Measurements from ENCODE around the gene ARHGEF6.

Gene ARHGEF6

GRCh38 chrX:136745215-136746173 lies 35.2 kb downstream of the ARHGEF6 start:
- DNase-seq, result no peak

GRCh38 chrX:136742721-136743379 lies 37.9 kb downstream of the ARHGEF6 start:
- no peak for DNase-seq

- no peak for DNase-seq
These were observed 42.5 kb downstream of the ARHGEF6 start for GRCh38 chrX:136738049-136738729.

- DNase-seq, result no peak
These were observed 44.0 kb downstream of the ARHGEF6 start for GRCh38 chrX:136736690-136737089.

- no peak for DNase-seq
These were observed 45.1 kb downstream of the ARHGEF6 start for GRCh38 chrX:136735601-136736000.

- DNase-seq, result no peak
These were observed 47.1 kb downstream of the ARHGEF6 start for GRCh38 chrX:136733613-136734012.

- DNase-seq, result no peak
These were observed 48.9 kb downstream of the ARHGEF6 start for GRCh38 chrX:136731798-136732197.

- no peak for DNase-seq
These were observed 49.4 kb downstream of the ARHGEF6 start for GRCh38 chrX:136731207-136731782.

- no peak for DNase-seq
These were observed 52.3 kb downstream of the ARHGEF6 start for GRCh38 chrX:136728393-136728792.

- DNase-seq, result no peak
These were observed 55.2 kb downstream of the ARHGEF6 start for GRCh38 chrX:136725441-136726104.

- no peak for DNase-seq
These were observed 62.6 kb downstream of the ARHGEF6 start for GRCh38 chrX:136718091-136718490.

- DNase-seq, result no peak
These were observed 65.8 kb downstream of the ARHGEF6 start for GRCh38 chrX:136714626-136715599.

- no peak for DNase-seq
These were observed 68.0 kb downstream of the ARHGEF6 start for GRCh38 chrX:136712650-136713310.

- DNase-seq, result no peak
These were observed 69.6 kb downstream of the ARHGEF6 start for GRCh38 chrX:136711147-136711546.

- no peak for DNase-seq
These were observed 70.3 kb downstream of the ARHGEF6 start for GRCh38 chrX:136710325-136710951.

GRCh38 chrX:136708348-136708747 lies 72.4 kb downstream of the ARHGEF6 start:
- no peak for DNase-seq

GRCh38 chrX:136697156-136697555 lies 83.6 kb downstream of the ARHGEF6 start:
- no peak for DNase-seq

- DNase-seq, result peak; percentile 6
These were observed 86.2 kb downstream of the ARHGEF6 start for GRCh38 chrX:136694431-136695087.

- DNase-seq, result no peak
These were observed 88.5 kb downstream of the ARHGEF6 start for GRCh38 chrX:136692271-136692670.
